Mucosa of gallbladder (tissue), 1 donor: ENCODE data around the gene TTC17. TPM values are rescaled to one million over a fixed set of nuclear protein-coding genes. Genes with fewer than 3 reads are reported as not detected.
"Not testable (repeated sequence)": the region's sequence is repeated elsewhere in the genome, so short reads cannot be mapped to it uniquely, and the experiment has no call there.

ENCODE experiments used
- DNase-seq: peaks from one replicate; pipeline ENCODE4 v3.0.0-alpha.2; 2020; ENCODE audit warnings: low spot score
- total RNA-seq: library from RNA; stranded (reverse); gene quantifications from one replicate; pipeline ENCODE4 v1.2.1, GENCODE V29; 2021
- donor health status: DM: no; HTN: no; CAD: no.

Gene TTC17
- total RNA-seq, 1 donor from 2014 or later = 72.3 TPM

DNA sequence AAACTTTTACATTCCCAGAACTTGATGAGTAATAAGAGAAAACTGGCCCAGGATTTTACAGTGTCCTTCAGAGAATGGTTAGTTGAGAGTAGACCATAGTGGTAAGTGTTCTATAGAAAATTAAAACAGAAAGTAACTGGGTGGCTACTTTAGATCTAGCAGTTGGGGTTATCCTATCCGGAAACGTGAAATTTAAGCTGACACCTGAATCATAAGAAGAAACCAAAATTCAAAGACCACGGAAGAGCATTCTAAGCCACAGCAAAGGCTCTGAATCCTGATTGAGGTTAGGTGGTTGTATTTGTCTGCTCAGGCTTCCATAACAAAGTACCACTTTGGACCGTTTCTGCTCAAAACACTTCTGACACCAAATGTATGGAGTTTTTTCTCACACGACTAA is 34.0 kb downstream of the TTC17 start:
- no peak for DNase-seq

DNA sequence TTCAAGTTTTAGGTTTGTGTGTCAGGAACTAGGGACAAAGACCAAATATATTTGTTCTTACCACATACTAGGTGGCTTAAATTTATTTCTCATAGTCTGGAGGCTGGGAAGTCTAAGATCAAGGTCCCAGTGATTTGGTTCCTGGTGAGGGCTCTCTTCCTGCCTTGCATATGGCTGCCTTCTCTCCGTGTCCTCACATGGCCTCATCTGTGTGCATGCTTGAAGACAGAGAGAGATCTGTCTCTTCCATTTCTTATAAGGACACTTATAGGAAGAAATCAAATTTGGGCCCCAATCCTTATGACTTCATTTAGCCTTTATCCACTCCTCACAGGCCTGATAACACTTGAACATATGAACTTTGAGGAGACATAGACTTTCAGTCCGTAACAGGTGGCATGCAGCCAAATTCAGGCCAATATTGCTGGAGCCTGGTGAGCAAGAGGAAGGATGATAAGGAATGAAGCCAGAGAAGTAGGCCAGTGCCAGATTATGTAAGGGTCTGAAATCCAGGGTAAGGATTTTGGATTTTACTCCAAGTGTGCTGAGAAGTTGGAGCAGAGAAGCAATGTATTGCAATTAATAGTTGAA is 35.1 kb downstream of the TTC17 start:
- DNase-seq = peak; percentile 43

DNA sequence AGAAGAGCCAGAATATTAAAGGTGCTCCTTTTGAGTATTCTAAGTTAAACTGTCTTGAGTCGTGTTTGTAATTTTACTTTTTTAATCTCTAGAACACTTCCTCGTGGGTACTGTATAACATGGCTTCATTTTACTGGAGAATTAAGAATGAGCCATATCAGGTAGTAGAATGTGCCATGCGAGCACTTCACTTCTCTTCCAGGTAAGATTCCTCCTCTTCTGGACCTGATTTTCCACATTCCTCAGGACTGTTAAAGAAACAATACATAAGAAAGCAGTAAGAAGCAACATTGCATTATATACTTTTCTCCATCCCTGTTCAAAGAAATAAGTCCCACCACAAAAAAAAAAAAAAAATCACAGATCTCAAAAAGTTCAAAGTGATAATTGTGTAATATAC is 37.9 kb downstream of the TTC17 start:
- no peak for DNase-seq

DNA sequence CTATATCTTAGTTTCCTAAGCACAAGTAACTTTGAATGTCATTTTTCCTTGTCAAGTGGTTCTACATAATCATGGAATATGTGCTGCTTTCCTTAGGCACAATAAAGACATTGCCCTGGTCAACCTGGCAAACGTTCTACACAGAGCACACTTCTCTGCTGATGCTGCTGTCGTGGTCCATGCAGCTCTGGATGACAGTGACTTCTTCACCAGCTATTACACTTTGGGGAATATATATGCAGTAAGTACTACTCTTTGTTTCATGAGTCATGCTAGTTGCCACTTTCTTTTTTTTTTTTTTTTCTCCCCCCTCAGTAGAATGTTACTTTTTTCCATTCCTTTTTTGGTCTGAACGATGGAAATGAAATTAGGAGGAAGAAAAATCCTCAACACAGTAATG is 38.5 kb downstream of the TTC17 start:
- DNase-seq = no peak

DNA sequence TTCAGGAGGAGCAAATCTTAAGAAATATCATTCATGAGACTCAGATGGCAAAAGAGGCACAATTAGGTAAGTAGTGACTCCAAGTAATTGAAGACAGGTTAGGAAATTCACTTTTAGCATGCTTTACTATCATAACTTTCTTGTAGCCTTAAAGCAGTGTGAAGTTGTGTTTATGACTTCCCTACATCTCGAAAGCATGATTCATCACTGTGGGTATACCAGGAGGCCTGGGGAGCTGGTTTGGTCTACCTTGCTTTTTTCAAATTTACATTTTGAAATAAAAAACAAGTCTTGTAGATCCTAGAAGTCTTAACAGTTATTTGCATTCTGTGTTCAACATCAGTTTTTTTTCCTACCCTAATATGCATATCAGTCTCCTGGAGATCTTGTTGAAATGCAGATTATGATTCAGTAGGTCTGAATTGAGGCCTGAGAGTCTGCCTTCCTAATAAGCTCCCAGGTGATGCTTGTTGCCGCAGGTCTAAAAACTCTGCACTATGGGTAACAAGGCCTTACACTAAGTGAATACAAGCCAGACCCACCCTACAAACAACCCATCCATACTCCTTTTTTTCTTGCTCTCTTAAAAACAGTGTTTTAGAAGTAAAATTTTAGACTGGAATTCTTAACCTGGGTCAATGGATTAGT is 41.4 kb downstream of the TTC17 start:
- no peak for DNase-seq

DNA sequence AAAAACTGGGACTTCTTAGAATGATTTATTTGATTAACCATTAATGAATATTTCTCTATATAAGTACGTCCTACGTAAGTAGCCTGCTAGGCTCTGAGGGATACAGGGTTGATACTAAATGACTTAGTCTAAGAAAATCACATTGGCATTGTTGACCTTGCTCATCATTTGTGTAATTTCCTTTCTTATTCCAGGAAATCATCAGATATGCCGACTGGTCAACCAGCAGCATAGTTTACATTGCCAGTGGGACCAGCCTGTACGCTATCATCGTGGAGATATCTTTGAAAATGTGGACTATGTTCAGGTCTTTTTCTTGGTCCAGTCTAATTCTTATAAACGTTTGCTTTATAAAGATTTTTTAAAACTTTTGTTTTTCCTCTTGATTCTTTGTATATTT is 42.5 kb downstream of the TTC17 start:
- DNase-seq = no peak

DNA sequence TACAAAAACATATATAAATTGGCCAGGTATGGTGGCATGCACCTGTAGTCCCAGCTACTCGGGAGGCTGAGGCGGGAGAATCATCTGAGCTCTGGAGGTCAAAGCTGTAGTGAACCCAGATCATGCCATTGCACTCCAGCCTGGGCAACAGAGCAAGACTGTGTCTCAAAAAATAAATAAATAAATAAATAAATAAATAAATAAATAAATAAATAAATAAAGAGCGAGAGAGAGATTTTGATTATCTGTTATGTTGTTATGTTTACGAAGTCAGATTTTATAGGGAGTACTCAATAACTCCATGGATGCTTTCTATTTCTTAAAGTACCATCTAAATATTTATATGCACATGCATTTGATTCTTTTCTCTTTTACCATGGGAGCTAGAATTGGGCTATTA is 43.1 kb downstream of the TTC17 start:
- not testable (repeated sequence) for DNase-seq

DNA sequence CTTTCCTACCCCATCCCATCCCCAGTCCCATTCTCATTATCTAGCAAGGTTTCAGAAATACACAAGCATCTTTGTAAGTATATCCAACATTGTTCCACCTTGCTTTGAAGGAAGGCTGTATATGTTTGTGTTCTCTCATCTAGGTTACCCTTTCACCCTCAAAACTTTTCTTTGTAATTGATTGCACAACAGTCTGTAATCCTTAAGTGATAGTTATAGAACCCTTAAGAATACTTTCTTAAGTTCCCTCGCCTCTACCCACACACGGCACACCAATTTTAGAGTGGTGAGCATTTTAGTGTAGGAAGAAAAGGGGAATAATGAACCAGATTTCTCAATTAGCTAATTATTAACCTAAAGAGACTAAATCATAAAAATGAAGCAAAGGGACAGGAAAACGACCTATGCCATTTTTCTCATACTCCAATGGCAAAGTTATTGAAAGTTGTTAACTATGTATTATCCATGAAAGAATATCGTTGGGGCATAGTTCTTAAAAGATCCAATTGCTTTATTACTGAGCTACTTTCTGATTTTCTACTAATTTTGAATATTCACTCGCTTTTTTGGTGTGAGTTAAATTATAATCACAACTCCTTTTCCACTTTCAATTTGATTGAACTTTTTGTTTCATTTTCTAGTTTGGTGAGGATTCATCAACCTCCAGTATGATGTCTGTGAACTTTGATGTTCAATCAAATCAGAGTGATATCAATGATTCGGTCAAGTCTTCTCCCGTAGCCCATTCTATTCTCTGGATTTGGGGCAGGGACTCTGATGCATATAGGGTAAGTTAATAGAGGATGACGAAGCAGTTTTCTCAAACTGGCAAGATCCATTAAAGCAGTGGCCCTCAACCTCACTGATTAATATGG is 44.9 kb downstream of the TTC17 start:
- DNase-seq = no peak

DNA sequence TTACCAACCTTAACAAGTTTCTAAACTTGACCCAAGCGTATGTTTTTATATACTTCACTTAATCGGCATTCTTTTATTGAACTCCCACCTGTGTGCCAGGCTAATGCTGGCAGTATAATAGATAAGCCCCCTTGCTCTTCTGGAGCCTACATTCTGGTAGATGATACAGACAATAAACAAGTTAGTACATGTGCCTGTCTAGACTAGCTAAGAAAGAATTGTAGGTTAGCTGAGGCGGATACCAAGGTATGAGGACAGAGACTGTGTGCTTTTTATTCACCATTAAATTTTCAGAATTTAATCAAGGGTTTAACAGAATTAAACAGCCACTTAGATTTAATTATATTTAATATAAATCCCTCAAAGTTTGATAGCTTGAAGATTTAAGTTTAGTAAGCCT is 45.7 kb downstream of the TTC17 start:
- DNase-seq = no peak

DNA sequence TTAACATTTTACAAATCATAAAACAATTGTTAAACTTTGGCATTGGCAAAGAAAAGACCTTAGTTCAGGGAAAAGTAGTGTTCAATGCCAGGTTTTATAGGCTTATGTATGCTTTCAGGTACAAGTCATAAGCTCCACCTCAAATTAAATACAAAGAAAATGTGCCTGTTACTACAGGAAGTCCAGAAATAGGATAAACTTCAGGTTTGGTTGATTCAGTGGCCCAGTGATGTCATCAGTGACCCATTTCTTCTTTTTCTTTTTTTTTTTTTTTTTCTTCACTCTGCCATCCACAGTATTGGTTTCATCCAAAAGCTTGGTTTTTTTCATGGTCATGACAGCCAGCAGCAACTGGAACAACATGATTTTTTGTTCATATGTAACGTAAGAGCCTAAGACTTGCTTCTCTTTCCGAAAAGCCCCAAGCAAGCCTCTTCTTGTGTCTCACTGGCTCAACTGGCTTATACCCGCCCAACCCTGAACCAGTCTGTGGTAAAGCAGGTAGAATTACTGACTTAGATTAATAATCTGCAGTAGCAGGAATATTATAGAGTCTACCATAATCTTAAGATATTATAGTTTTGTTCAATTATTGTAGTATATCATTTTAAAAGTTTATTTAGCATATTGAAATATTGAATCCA is 46.2 kb downstream of the TTC17 start:
- no peak for DNase-seq

DNA sequence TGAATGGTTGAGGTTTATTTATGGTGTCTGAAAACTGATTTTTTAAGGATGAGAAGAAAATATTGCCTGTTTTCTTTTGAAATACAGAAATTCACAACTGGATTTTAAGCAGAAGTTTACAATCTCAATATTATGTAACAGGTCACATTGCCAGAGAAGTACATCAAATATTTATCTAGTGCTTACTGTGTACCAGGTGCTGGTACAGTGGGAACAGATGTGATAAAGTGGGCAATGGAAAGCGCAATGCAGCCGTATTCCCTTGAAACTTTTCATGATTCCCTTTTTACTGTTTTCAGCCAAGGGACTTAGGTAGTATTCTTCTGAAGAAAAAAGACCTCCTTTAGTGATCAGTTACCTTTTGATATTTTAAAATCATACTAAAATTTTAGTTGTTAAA is 49.6 kb downstream of the TTC17 start:
- no peak for DNase-seq

DNA sequence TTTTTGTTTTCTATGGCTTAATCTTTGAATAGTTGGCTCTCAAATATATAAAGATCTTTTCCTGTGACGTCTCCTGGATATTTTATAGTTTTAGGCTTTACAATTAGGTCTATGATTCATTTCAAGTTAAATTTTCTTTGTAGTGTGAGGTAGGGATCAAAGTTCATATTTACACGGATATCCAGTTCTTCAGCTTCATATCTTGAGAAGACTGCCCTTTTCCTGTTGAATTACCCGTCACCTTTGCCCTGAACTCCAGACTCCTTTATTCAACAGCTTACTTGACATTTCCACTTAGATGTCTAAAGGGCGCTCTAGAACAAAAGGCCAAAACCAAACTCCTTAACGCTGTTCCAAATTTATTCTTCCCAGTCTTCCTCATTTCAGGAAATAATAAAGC is 51.7 kb downstream of the TTC17 start:
- DNase-seq = peak; percentile 44

DNA sequence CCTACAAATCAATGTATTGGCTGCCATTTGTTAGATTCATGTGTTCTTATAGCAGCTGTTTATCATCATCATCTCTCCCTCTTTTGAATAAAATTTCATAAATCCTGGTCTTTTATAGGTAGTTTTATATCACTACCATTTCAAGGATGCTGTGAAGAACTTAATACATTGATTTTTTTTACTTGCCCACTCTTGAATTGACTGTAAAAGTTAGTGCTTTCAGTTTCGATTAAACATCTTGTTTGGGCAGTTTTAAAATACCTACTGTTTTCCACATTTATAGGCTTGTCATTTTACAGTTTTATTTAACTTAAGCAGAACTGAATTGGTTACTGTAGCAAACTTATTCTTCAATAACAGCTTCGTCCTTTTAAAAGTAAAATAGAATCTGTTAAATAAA is 59.5 kb downstream of the TTC17 start:
- DNase-seq = no peak

DNA sequence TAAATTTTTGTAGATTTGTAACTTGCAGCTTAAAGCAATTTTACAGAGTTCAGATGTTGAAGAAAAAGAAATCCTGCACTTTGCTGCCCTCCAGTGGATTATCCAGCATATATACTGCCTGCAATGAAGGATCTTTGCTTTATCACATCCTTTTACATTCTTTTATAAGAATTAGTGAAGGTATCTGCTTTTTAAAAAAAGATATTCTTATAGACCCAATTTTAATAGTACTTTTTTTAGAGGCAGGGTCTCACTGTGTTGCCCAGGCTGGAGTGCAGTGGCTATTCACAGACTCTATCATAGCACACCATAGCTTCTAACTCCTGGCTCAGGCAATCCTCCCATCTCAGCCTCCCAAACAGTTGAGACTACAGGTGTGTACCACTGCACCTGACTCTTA is 60.7 kb downstream of the TTC17 start:
- DNase-seq = peak; percentile 26

DNA sequence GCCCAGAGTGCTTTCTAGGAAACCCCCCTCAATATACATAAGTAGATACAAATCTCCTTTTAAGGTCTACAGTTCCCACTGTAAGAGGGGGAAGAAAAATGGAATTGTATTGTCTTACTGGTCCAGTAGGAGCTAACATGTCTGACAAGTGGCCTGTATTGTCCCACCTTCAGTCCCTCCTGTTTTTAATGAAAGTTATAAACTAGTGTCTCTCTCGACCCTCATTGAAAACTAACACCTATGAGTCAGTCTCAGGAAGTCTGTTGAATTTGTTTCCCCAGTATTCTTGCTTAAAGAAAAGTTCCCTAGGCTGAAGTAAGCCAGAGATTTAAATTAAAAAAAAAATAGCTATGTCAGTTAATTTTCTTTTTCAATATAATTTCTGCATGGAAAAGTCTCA is 69.3 kb downstream of the TTC17 start:
- DNase-seq = no peak

DNA sequence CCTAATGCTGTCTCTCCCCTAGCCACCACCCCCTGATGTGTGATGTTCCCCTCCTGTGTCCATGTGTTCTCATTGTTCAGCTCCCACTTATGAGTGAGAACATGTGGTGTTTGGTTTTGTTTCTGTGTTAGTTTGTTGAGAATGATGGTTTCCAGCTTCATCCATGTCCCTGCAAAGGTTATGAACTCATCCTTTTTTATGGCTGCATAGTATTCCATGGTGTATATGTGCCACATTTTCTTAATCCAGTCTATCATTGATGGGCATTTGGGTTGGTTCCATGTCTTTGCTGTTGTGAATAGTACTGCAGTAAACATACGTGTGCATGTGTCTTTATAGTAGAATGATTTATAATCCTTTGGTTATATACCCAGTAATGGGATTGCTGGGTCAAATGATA is 72.2 kb downstream of the TTC17 start:
- not testable (repeated sequence) for DNase-seq

DNA sequence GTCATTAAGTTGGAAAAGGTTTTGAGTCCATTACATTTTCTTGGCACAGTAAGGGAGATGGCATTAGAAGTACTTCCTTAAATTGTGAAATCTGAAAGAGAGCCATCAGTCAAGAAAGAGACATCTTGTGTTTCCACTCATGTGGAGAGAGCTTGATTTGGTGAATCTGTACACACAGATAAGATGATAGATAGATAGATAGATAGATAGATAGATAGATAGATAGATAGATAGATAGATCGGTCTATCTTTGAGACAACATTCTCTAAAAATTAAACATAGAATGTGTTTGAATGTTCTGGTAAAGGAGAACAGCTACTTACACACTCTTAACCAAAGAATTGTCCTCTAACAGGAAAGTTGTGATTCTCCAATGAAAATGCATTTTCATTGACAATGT is 76.2 kb downstream of the TTC17 start:
- no peak for DNase-seq

DNA sequence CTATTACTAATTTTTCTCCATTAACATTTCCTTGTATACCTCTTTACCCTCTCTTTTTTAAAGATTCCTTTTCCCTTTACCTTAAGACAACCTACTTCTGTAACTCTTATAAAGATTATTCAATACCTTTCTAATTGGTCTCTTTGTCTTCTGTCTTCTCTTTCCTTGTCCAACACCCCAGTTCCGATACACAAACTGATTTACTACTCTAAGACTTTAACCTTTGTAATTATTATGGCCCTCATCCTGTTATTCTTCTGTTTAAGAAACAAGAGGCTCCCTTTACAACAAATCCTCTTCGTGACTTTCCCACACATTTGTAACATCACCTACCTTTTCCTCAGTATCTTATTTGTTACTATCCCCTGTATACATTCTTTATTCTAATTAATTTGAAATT is 81.8 kb downstream of the TTC17 start:
- DNase-seq = no peak

DNA sequence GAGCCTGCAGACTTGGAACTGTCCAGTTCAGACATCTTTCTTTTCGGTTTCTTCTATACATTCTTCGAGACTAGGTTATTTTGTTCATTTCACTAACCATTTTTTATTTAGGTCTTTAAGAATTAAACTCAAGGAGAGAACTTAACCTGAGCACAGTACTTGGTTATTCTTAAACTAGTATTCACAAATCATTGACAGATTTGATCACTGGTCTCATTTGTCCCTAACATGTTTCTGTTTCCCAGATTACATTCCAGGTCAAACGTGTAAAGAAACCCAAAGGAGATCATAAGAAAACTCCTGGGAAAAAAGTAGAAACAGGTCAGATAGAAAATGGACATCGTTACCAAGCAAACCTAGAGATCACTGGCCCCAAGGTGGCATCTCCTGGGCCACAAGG is 85.1 kb downstream of the TTC17 start:
- no peak for DNase-seq

DNA sequence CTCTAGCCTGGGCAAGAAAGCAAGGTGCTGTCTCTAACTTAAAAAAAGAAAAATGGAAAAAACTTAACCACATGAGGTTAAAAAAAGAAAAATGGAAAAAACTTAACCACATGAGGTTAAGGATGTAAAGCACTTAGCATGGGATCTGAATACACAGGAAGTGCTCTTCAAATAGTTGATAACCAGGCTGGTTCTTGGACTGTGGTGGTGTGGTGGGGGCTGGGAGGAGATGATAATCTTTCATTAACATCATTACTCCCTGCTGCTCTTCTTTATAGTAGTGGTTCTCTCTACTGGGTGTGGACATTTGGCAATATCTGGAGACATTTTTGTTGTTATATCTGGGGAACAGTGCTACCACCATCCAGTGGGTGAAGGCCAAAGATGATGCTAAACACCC is 88.4 kb downstream of the TTC17 start:
- no peak for DNase-seq

DNA sequence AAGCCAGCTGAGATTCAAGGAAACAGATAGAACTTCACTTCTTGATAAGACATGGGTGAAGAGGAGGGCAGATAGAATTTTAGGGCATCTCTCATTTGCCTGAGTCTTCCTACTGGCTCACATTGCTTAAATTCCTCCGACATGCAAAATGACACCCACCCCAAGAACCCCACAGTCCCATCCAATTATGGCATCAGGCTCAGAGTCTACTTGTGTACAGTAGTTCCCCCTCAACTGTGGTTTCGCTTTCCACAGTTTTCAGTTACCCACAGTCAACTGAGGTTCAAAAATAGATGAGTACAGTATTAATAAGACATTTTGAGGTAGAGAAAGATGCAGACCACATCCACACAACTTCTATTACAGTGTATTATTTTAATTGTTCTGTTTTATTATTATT is 99.8 kb downstream of the TTC17 start:
- no peak for DNase-seq

DNA sequence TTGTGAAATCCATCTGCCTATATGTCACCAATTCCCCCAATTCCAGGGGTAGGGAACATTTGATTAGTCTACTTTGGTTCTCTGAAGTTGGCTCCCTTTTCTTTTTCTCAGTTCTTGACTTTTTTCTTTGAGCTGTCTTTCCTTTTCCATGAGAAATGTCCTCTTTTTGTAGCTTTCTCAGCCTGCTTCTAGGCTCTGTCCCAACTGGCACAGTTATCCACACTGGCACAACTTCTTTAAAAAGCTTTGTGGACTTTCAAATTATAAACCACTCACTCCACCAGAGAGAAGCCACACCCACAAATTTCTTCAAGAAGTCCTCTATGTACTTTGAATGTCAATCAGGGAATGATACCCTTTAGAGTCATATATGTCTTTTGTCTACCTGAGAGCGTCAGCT is 100.5 kb downstream of the TTC17 start:
- no peak for DNase-seq

DNA sequence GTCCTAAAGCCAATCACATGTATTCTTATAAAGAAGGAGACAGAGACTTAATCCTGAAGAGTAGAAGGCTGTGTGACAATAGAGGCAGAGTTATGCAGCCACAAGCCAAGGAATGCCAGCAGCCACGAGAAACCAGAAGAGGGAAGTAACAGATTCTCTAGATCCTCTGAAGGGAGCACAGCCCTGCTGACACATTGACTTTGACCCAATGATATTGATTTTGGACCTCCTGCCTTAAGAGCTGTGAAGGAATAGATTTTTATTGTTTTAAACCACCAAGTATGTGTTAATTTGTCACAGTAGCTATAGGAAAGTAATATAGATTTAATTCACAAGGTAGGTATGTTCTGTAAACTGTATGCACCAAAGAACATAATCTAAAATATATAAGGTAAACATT is 103.6 kb downstream of the TTC17 start:
- no peak for DNase-seq
